ENCODE data around the gene APRT.

- TF ChIP-seq CTCF (IDR thresholded peaks at IDR 0.05; ENCODE audit: low read depth, low read length) (no peak), EZH2phosphoT487 (IDR thresholded peaks at IDR 0.05; ENCODE audit: low read depth) (no peak)
Measured at GRCh38 chr16:88772871-88773811, 38.6 kb downstream of the APRT start.

All from OCI-LY3 (cell line).